Amygdala (tissue), 56 donors: ENCODE results near the gene MYEF2.

Source experiments
- DNase-seq, 56 donors: peaks; one replicate each; lab custom pipeline; 2025; lab: John Stamatoyannopoulos, UW

Gene MYEF2

DNA sequence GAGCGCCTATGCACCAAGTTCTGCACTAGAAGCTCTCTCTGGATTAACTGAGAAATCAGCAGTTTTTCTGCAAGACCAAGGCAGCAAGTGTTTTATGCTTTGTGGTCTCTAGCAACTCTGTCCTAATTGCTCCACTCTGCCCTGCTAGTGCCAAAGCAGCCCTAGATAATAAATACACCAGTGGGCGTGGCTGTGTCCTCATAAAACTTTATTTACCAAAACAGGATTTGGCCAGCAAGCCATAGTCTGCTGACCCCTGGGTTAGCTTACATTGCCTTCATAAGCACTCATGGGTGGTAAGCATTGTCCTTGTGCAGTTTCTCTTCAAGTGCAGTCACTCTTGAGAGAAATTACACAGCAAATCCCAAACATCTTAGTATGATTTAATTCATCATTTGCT is 88.0 kb downstream of the MYEF2 start:
- DNase-seq, result no peak

DNA sequence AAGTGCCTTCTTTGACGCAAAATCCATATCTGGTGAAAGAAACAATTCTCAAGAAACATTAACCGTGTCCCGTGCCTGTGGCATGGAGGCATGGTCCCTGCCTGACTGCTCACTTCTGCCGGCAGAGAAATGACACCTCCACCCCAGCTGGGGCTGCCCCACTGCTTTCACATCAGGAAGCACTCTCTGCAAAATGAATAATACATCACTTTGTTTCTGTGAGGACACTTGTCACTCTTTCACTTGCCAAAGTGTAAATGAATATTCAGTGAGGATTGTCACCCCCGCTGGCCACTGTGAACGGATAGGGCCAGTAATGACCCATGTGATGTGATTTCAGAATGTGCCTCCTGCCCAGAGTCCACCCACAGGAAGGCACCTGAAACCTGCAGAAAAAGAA is 88.4 kb downstream of the MYEF2 start:
- no peak for DNase-seq

DNA sequence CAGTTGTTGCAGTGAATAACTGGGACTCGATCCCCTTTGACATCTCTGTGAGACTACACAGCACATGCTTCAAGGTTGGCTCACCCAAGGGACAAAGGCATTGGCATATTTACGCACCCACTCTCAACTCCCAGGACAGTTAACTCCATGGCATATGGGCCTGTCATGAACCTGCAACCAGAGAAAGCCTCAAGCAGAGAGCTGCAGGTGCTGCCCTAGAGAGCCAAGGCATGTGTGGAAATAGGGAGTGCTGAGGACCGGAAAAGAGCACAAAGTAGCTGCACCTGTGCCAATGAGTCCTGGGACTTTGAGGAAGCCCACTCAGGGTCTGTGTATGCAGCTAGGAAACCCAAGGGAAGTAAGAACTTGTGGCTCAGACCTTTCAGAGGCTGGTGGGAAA is 90.3 kb downstream of the MYEF2 start:
- no peak for DNase-seq

DNA sequence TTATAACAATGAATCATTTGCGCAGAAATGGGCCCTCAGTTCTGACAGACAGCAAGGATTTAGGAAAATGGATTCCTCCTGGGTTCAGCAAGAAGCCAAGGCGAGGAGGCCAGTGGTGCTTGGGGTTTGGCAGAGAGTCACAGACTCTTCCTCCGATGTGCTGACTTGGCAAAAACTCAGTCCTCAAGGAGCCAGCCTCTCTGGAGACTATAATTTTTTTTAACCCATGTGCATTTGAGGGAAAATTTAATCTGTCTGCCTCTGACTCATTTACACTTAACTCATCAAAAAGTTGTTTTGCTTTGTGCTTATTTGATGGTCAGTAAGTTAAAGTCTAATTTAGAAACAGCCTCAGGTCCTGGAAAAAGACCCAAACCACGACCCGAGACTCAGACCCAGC is 91.5 kb downstream of the MYEF2 start:
- DNase-seq, result no peak

DNA sequence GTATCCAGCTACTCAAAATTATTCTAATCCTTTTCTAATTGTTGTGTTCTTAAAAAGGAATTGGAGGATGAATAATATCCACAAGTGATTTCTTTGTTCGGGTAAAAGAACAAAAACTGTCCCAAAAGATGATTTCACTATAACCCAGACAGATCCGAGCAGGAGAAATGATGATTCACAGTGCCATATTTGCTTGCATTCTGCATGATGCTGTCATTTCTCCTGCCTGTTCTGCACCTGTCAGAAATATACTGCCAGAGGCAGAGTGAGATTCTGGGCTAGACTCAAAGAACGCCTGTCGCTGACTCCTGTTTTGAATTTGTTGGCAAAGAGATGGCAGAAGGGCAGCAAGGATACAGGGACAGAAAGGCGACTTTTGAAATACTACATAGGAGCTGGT is 92.0 kb downstream of the MYEF2 start:
- DNase-seq, result no peak

DNA sequence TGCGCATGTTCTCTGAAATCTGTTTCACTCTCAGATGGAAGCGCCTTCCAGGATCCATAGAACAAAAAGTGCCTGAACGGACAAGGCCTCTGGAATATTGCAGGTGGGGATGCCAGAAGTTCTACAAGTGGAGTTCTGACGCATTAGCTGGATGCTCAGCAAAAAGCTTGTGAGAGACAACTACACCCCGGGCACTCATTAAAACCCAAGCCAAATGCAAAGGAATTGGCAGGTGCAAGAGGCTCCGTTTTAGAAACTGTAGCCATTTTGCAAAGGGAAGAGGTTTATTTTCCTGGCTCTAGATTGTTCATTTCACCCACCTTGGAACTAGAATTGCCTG is 92.5 kb downstream of the MYEF2 start:
- peak in 2 of 56 donors; percentile 3 to 16 for DNase-seq

DNA sequence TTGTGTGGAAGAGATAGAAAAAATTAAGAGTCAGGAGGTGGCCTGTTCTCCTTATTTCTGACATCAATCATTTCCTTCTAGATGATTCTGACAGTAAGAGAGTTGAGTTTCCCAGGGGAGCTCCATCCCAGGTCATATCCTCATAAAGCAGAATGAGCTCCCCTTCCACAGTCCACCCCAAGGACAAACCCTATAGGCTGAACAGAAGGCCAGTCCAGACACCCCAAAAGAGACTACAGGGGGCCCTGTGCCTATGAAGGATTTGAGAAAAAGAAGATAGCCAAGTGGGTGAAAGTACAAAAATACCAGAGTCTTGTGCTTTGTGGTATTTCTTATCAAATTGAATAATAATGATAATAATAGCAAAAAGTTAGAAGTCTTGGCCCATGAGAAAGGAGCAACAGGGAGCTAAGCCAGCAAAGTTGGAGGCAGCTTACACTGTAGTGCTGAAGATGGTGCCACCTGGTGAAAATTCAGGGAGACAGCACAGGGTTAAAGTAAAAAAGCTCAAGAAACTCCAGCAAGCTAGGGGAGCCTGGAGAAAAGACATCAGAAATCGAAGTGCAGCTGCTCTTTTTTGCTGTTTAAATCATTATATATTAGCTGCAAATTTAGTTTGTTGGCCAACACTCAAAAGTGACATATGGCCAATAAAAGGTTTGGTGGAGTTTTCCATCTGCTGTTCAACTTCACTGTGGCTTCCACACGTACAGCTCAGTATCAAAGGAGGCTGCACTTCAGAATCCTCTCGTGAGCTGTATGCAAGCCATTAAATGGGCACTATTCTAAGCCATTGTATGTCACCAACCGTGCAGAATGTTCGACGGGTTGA is 93.1 kb downstream of the MYEF2 start:
- DNase-seq, result no peak
